IPS-11a (cell line): ENCODE results near the gene ECM2.
"Not testable (repeated sequence)": the region's sequence is repeated elsewhere in the genome, so short reads cannot be mapped to it uniquely, and the experiment has no call there.

Experiments
- H3K4me3 ChIP-seq: one replicate; pipeline ENCODE4 v1.5.1; 2013; ENCODE audit warnings: low read depth, low read length, control low read depth

The ECM2 gene

GRCh38 chr9:92535940-92536850, at the start of gene ECM2:
Gene ECM2, minus strand, starts transcription at chr9:92535990. Its CDS starts 13,124 bp downstream, at chr9:92522866.
- H3K4me3 ChIP-seq = no peak within 1 kb of the TSS

- no peak overlapping the region for H3K4me3 ChIP-seq
These were observed 40.4 kb upstream of the ECM2 start for GRCh38 chr9:92576175-92576574.

GRCh38 chr9:92573612-92574011, 37.8 kb upstream of the ECM2 start:
- not testable (repeated sequence) for H3K4me3 ChIP-seq

GRCh38 chr9:92571871-92572270, 36.1 kb upstream of the ECM2 start:
- not testable (repeated sequence) for H3K4me3 ChIP-seq

DNA sequence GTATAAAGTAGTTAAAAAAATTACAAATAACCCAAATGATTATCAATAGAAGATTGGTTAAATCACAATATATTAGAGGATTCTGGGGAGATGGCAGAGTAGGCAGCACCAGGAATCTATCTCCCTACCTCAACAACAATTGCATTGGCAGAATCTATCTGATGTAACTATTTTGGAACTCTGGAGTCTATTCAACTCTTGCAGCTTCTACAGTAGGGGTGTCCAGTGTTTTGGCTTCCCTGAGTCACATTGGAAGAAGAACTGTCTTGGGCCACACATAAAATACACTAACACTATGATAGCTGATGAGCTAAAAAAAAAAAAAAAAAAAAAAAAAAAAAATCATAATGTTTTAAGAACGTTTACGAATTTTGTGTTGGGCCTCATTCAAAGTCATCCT, 29.2 kb upstream of the ECM2 start:
- H3K4me3 ChIP-seq = no peak overlapping the region

DNA sequence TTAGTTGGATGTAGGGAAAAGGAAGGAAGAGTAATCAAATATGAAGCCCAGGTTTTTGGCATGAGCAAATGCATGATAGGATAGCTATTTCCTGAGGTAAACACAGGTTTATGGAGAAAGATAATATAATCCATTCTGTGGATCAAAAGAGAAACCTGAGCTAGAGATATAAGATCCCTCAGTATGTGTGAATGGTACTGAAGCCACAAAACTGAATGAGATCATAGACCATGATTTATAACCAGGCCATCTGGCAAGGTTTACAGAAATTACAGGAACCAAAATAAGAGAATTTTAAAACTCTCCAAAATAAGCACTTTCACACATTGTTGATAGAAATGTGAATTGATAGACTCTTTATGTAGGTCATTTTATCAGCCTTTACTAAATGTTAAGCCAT, 28.7 kb upstream of the ECM2 start:
- H3K4me3 ChIP-seq = no peak overlapping the region

- no peak overlapping the region for H3K4me3 ChIP-seq
These were observed 27.6 kb upstream of the ECM2 start for GRCh38 chr9:92563116-92564100.

DNA sequence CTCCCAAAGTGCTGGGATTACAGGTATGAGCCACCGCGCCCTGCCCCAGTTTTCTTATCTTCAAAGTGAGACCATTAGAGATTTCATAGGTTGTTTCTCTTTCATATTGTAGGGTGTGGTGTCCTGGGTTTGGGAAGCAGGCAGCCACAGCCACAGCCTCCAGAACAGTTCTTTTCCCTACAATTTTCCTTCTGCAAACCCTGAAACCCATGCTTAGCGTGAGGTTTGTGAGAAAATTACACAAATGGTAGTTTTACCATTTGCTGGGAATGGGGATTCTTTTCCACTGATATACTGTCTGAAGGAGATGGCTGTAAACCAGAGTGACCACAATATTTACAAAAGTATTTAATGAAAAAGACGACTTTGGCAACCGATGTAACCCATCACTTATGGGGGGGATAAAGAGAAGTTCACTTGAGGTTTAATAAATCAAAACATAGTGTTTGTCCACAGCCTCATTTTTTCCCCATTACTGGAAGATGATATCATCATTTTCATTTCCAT, 26.7 kb upstream of the ECM2 start:
- H3K4me3 ChIP-seq = no peak overlapping the region

DNA sequence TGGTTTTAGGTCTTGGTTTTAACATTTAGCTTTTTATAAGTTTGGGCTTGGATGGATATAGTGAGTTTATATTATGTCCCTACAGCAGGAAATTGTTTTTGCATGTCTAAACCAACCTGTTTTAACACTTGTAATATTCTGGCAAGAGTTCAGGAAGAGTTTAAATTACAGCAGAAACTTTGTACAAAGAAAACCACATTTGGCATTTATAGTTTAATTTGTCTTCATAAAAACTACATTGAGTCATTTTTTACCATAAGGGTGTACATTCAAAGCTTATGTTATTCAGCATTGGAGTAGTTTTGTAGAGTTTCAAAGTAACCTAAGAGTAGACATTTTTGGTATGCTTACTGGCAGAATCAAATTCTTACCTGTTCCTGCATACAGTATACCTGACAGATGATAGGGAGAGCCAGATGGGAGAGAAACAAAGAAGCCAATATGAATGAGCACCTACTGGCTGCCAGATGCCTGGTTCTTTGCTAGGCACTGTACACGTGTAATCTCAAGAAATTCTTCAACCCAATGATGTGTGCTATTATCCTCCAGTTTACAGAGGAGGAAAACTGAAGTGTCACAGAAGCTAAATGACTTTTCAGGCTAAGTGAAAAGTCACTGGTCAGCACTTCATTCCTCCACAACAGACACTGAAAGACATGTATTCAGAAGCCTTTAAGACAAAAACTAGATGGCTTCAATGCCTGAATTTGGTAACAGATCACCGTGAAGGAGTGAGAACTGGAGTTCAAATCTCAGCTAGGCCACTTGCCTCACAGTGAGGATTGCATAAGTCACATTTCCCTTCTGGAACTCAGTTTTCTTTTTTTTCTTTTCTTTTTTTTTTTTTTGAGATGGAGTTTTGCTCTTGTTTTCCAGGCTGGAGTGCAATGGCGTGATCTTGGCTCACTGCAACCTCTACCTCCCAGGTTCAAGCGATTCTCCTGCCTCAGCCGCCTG, 25.9 kb upstream of the ECM2 start:
- no peak overlapping the region for H3K4me3 ChIP-seq

DNA sequence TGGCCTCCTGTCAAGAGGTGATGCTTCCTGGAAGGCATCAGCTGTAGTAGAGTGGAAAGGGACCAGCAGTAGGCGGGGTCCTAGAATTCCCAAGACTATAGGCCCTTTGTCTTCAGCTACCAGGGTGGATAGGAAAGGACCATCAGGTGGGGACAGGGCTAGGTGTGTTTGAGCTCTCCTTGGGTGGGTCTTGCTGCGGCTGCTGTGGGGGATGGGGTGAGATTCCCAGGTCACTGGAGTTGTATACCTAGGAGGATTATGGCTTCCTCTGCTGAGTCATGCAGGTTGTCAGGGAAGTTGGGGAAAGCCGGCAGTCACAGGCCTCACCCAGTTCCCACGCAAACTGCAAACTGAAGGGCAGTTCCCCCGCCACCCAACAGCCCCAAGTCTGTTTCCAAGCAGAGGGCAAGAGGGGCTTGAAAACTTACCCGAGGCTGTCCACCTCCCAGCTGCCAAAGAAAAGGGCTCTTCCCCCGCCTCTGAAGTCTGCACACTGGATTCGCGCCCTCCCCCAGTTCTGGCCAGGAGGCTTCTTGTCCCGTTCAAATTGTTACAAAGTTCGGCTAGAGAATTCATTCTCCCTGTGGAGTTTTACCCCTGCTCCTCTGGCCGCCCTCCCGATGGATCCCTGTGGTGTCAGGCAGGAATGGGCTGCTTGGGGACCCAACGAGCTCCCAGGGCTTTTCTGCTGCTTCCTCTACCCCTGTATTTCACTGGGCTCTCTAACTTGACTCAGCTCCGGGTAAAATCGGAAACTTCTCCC, 23.0 kb upstream of the ECM2 start:
- no peak overlapping the region for H3K4me3 ChIP-seq

DNA sequence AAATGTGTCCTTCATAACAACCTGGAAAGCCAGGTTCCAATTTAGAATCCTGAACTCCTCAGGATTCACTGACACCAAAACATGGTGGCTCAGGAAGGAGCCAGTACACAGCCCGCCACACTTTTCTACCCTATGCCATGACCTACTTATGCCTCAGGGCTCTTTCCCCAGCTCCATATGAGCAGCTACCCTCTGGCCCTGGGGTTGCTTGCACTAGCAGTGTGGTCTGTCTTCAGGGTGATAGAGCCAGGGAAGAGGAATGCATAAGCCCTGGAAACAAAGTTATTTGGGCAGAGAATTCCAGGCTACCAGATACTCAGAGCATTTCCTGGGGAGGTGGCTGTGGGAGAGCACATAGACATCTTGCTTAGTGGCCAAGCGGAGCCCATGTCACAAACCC, 15.0 kb upstream of the ECM2 start:
- no peak overlapping the region for H3K4me3 ChIP-seq

GRCh38 chr9:92547356-92547755, 11.6 kb upstream of the ECM2 start:
- no peak overlapping the region for H3K4me3 ChIP-seq

DNA sequence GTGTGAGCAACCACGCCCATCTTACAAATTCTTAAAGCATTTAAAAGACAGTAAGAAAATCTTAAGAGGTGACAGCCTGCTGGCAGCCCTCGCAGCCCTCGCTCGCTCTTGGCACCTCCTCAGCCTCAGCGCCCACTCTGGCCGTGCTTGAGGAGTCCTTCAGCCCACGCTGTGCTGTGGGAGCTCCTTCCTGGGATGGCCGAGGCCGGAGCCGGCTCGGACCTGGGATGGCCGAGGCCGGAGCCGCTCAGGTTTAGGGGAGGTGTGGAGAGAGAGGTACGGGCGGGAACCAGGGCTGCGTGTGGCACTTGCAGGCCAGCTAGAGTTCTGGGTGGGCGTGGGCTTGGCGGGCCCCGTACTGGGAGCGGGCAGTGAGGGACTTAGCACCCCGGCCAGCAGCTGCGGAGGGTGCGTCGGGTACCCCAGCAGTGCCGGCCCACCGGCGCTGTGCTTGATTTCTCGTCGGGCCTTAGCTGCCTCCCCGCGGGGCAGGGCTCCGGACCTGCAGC, 9.3 kb upstream of the ECM2 start:
- H3K4me3 ChIP-seq = no peak overlapping the region

DNA sequence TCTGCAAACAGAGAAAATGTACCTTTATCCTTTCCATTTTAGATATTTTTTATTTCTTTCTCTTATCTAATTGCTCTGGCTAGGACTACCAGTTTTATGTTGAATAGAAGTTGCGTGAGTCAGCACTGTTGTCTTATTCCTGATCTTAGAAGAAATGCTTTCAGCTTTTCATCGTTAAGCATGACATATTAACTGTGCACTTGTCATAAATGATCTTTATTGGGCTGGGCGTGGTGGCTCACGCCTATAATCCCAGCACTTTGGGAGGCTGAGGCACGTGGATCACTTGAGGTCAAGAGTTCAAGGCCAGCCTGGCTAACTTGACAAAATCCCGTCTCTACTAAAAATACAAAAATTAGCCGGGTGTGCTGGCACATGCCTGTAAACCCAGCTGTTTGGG, 8.2 kb upstream of the ECM2 start:
- no peak overlapping the region for H3K4me3 ChIP-seq

GRCh38 chr9:92538541-92538940, 2.8 kb upstream of the ECM2 start:
- H3K4me3 ChIP-seq = no peak overlapping the region

DNA sequence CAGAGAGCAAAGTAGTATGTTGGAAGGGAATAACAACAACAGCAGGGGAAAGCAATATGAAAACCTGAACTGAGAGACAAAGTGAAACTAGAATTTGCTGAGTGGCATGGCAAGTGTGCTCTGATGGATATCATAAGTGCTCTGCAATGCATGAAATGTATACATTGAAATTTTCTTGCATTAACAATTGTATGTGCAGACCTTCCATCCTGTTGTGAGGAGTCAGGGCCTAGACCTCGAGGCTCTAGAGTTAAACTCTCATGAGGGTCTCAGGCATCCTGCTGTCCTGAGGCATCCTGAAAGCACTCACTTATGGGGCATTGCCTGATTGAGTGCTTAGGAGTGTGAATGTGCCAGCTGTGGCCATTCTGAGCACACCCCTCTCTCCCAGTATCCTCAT, 1.1 kb downstream of the ECM2 start:
- H3K4me3 ChIP-seq = no peak overlapping the region

DNA sequence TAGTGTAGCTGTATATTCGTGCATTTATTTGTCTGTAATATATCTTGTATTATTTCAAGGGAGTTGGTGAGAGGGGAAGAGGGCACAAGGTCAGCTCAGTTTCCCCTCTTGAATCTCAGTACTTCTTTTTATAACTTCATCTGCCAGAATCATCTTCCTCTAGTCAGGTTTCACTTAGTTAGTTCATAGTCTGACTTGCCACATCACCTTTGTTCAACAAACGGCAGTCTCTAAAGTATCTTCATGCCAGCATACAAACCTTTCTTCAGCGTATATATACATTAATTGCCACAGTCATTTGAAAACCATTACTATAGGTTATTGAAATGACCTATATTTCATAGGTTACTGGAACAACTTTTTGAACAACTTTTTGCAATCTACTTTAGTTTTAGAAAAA, 1.6 kb downstream of the ECM2 start:
- H3K4me3 ChIP-seq = no peak overlapping the region

DNA sequence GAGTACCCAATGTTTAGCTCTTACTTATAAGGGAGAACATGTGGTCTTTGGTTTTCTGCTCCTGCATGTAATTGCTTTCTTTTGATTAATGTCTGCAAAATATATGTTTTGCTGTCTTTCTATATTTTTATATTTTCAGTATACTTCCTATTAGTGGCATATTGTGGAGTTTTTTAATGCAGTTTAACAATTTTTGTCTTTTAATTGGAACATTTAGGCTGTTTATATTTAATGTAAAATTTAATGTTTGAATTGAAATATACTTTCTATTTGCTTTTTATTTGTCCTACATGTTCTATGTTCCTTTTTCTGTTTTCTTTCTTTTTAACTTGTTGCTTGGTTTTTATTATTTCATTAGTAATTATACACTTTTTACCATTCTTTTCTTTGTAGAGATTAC, 4.9 kb downstream of the ECM2 start:
- H3K4me3 ChIP-seq = no peak overlapping the region

GRCh38 chr9:92529124-92529523, 6.7 kb downstream of the ECM2 start:
- H3K4me3 ChIP-seq = no peak overlapping the region

GRCh38 chr9:92528522-92528849, 7.3 kb downstream of the ECM2 start:
- H3K4me3 ChIP-seq = no peak overlapping the region
